NCI-H446 treated with DMSO at 0.1 percent for 48 hours (cell line): ENCODE data around the gene RTL10.

Experiments
- DNase-seq: peaks from one replicate; lab custom pipeline; 2025; lab: John Stamatoyannopoulos, UW

RTL10 gene

DNA sequence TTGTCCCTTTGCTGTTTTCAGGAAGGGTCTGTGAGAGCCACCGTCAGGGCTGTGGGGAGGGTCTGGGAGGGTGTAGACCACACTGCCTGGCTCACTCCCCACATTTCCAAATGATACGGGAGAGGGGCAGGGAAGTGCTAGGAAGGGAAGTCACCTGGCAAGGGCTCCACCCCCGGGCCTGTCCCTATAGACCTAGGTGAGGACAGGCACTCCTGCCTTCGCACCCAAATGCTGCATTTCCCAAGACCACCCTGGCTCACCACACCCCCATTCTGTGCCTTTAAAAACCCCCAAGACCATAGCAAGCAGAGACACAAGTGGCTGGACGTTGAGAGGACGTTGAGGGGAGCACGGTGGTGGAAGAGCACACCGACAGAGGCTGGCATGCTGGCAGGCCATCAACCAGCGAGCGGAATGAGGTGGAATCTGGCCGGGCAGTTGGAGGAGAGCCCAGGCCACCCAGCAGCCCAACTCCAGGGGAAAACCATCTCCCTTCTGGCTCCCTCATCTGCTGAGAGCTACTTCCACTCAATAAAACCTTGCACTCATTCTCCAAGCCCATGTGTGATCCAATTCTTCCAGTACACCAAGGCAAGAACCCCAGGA, 45.7 kb downstream of the RTL10 start:
- no peak for DNase-seq

DNA sequence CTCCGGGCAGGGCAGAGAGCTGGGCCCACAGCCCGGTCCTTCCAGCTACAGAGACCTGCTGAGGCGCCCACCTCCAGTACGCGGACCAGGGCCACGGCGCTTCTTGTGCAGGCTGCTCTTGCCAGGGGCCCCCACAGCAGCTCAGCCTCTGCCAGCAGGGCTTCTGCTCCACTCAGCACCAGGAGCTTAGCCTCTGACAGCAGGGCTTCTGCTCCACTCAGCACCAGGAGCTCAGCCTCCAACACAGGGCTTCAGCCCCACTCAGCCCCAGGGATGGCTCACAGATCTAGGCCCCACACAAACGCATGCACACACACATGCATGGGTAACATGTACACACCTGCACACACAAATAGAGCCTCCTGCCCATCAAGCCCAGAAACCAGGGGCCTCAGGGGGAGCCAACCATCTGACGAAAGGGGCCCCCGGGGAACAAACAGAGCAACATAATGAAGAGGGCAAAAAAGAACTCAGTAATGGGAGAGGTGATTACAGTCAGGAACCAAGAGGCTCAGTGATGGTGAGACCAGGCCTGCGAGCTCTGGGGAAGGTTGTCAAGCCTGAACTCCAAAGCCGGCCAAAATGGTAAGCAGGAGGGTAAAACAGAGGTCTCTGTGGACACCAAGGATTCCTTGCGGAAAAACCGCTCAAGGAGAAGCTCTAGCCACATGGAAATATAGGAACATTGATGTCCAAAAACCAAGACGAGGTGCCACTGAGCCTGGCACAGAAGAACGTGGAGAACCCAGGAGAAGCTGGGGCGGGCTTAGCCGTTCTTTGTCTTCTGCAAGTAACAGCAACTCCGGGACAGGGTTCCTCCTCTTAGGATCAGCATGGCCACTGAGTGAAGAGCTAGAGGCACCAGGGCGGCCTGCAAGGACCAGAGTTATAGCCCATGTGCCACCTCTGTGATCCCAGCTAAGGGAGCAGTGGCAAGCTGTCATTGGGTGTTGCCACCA, 46.5 kb downstream of the RTL10 start:
- no peak for DNase-seq

DNA sequence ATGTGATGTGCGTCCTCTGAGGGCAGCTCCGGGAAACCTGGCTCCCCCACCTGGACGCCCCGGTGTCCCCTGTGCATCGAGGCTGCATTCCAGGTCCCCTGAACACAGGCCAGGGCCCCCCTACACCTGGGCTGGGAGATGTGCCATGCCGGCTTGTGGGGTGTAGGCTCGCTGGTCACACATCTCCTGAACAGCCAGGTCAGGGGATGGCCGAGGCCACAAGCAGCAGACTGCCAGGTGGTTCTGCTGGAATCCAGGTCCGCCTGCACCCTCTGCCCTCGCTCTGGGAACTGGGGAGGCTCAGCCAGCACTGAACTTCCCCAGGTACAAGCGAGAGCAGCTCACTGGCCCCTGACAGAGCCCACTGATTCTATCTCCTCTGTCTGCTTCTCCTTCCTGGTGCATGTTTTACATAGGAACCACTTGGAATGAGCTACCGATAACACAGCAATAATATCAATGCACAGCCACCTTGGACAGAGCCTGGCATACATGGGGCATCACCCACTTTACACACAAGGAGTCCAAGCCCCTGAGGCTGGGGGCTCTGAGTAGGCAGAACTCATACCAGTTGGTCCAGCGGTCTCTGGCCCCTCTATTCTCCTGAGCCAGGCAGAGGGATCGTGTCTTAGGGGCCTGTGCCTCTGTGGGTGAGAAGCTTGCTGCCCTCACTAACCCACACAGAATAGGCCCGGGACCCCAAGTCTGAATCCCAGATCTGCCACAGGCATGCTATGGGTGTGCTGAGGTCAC, 47.3 kb downstream of the RTL10 start:
- no peak for DNase-seq

DNA sequence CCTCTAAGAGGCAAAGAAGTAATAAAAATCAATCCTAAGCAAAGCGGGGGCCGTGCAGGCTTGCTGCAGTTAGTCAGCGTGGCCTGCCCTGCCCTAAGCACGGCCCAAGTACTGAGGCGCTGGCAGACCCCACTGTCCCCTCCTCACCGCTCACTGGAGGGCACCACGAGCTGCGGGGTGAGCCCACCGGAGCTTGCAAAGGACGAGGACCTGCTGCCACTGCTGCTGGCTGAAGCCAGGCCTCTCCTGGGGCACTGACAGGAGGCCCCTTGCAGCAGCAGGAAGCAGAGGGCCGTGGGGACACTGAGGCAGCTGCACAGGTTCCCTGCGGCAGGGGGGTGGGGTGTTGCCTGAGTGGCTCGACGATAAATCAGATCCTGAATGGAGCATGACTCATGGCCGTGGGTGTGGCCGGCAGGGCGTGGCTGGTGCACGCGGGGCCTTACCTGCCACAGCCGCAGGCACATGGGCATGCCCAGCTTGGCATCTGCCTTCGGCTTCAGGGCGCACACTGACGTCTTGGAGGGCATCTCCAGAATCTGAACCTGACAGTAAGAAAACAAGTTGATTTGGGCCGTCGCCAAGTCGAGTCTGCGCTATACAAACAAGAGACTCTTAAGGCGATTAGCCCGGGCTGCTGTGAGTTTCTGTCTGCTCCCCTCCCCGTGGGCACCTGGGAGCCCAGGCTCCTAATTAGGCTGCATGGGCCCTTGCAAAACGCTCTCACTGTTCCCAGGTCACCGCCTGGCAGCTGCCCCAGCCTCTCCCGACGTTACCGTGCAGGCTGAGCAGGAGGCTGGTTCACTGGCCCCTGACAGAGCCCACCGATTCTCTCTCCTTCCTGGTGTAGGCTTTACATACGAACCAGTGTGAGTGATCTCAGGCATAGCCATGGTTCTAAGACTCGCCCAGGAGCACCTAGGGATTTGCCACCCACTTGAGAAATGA, 48.2 kb downstream of the RTL10 start:
- DNase-seq: no peak

DNA sequence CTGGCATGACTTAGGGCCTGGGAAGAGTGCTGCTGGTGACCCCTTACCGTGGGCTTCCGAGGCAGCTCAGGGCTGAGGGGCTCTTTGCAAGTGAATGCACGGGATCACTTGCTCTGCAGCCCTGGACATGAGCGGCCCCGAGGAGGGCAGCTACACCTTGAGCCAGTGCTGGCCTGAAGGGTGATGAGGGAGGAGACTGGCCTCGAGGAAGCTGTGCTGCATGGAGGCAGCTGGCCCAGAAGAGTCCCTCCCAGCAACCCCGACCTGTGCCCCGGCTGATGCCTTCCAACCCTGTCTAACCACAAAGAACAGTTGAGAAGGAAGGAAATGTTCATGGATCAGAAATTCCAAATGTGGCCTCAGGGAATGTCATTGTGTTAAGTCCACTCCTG, 48.9 kb downstream of the RTL10 start:
- no peak for DNase-seq
